Jurkat, Clone E6-1 (cell line): ENCODE measurements around the gene FGF1. TPM values are rescaled to one million over a fixed set of nuclear protein-coding genes. Genes with fewer than 3 reads are reported as not detected.
A peak's percentile ranks its signal among the peaks of the same experiment; 100 is the strongest.

ENCODE experiments used
- DNase-seq: peaks from one replicate; pipeline ENCODE4 v3.0.0-alpha.2; 2011; ENCODE audit warnings: low read depth, low spot score
- H3K4me3 ChIP-seq: 2 replicates; pipeline ENCODE4 v1.5.1; 2011; ENCODE audit warnings: mild to moderate bottlenecking, low read length, control low read depth, moderate library complexity
- polyA plus RNA-seq: library from polyadenylated mRNA; unstranded; fragments of >200 nt; gene quantifications from one replicate; pipeline ENCODE4 v1.2.1, GENCODE V29; 2012; ENCODE audit warnings: missing spikeins; ENCODE audit not compliant: insufficient read length, insufficient read depth

Gene FGF1
- polyA plus RNA-seq, result not detected

DNA sequence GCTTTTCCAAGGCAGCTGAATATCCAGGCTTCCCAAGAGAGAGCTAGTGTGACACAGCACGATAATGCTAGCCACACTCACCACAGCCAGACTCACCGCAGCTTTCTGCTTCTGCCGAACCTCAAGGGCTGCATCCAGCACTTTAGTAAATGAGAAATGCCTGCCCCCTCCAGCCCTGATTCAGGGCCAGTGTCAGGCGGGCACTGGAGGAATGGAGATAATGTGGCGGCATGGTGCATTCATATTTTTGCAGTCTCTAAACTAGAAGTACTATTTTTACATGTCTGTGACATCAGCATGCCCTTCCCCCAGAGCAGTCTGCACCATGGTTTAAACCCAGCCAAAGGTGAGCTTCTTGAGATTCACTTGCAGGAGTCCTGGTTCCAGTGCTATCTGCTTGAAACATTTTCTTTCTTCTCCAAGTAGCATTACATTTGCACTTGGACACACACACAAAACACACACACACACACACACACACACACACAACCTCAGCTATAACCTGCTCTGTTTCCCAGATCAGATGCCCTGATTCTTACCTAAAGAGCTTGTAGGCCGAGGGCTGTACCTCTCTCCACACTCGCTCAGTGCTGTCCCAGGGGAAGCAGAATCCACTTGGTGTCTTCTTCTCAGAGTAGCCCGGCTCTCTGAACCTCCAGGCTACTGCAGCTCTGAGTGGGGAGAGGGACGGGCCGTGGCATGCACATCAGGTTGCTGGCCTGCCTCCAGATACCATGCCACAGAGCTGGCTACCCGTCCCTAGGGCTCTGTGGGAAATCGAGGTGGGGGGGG lies at the start of gene FGF1:
Gene FGF1, minus strand, starts transcription at position 673 of the 792 bp plus-strand sequence. CDS start 71,963 bp downstream, outside the sequence.
- DNase-seq, result no peak
- H3K4me3 ChIP-seq, result no peak within 1 kb of the TSS

DNA sequence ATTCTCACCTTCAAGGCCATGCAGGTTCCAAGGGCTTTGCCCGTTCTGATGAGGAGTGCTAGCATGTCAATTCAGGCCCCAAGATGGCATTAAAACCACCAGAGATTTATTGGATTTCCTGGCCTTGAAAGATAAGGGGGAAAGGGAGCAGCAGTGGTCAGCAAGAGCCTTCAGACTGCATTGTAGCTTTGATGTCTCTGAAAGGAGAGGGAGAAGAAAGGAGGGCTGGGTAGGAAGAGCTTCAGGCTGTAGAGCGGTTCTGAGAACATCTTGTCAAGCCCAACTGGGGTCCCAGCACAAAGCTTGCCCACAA lies 41.8 kb upstream of the FGF1 start:
- H3K4me3 ChIP-seq, result no peak overlapping the region
- no peak for DNase-seq

DNA sequence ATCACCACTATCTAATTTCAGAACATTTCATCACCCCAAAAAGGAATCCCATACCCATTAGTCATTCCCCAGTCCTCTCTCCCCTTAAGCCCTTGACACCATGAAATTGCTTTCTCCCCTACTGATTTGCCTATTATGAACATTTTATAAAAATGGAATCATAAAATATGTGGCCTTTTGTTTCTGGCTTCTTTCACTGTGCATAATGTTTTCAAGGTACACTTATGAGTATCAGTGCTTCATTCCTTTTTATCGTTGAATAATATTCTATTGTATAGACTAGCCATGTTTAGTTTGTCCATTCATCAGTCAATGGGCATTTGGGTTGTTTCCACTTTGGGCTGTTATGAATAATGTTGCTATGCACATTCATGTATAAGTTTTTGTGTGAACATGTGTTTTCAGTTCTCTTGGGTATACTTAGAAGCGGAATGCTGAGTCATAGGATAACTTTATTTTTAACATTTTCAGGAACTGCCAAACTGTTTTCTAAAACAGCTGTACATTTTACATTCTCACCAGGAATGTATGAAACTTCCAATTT lies 40.4 kb upstream of the FGF1 start:
- no peak for DNase-seq

DNA sequence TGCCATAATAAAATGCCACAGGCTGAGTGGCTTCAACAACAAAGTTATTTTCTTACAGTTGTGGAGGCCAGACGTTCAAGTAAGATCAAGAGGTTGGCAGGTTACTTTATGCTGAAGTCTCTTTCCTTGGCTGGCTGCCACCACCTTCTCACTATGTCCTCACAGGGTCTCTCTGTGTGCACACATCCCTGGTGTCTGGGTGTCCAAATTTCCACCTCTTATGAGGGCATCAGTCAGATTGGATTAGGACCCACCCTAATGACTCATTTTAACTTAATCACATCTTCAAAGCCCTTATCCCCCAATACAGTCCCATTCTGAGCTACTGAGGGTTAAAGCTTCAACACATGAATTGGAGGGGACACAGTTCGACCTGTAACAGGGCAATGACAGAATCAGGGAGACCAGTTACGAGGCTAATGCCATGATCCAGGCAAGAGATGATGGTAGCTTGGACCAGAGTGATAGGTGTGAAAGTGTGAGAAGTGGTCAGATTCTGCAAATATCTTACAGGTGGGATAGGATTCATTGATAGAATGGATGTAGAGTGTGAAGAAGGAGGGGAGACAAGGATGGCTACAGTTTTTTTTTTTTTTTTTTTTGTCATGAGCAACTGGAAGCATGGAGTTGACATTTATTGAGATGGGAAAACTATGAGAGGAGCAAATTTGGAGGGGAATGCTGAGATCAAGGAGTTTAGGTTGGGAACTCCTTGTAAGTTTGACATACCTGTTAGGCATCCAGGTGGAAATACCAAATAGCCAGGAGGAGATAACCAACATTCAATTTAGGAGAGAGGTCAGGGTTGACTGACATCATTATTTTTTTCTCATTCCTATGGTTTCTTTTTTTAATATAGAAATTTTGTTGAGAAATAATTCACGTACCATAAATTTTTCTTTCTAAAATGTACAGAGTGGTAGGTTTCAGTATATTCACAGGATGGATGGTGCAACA lies 39.6 kb upstream of the FGF1 start:
- DNase-seq, result no peak
- no peak overlapping the region for H3K4me3 ChIP-seq

More for the DNA sequence above, 40.4 kb upstream of the FGF1 start:
- H3K4me3 ChIP-seq, result no peak overlapping the region

DNA sequence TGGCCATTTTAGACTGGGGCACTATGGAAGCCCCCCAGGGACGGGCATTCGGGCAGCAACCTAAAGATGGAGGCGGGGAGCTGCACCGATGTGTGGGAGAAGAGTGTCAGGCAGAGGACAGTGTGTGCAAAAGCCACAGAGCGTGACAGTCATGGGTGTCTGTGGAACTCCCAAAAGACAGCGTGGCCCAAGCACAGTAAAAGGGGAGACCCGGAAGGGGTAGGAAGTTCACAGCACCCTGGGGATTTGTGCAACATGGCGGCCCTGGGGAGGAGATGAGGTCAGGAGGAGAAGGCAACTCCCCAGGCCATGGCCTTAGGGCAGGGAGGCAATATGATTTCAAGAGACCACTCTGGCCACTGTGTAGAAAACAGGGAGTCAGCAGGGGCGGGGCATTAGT lies 38.9 kb upstream of the FGF1 start:
- no peak overlapping the region for H3K4me3 ChIP-seq
- DNase-seq, result no peak

DNA sequence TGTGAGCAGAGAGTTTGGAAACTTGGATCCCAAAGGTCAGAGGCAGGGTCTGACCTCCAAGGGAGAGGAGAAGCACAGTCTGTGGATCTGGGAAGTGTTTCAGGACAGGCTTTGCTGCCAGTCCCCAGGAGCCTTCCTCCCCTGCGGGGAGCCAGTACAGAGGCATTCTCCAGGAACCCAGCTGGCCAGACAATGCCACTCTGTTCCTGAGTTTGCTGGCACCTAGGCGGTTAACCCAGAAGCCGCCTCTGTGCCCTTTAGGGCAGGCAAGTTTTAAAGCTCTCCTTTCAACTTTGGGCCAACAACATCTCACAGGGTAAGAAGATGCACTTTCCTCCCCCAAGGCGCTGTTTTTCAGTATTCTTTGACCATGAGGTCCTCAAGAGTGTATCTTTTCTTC lies 37.0 kb upstream of the FGF1 start:
- no peak for DNase-seq
- H3K4me3 ChIP-seq, result no peak overlapping the region

DNA sequence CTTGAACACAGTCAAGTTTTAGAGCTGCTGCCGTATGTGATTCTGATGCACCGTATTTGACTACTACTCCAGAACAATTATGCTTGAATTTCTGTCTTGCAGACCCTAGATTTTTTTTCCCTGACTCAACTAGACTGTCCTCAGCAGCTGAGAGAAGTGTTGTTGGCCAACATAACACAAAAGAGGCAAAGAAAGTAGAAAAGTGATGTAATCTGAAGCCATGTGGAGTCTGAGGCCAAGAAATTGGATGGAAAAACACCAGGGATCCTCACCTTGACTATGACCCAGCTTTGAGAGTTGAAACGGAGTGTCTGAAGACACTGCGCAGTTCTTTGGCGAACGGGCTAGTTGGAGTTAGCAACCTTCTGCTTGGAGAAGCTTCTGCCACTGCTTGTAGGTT lies 36.3 kb upstream of the FGF1 start:
- DNase-seq, result no peak
- H3K4me3 ChIP-seq, result no peak overlapping the region

DNA sequence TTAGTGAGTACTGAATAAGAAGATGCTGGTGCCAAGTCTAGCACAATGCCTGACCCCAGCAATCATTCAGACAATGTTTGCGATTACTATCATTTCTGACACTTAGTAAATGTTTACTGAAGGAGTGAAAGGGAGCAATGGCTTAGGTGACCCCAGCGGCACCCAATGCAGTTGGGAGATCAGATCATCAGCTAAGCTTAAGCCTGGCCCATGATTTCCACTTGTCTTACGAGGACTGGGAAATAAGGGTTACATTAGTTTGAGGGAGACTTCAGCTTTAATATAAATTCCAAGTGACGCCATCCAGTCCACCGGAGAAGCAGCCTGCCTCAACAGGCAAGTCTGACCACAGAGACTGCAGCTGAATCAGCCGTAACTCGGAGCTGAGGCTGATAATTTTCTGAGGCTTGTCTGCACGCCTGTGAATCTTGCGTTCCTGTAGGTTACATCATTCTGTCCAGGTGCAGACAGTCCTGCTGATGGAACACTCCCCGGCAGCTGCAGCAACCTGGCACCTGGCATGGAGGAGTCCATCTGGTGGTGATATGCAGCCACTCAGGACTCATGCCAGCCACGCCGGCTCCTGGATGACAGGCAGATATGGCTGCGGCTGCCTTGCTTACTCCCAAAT lies 34.9 kb upstream of the FGF1 start:
- no peak for DNase-seq
- H3K4me3 ChIP-seq, result no peak overlapping the region

DNA sequence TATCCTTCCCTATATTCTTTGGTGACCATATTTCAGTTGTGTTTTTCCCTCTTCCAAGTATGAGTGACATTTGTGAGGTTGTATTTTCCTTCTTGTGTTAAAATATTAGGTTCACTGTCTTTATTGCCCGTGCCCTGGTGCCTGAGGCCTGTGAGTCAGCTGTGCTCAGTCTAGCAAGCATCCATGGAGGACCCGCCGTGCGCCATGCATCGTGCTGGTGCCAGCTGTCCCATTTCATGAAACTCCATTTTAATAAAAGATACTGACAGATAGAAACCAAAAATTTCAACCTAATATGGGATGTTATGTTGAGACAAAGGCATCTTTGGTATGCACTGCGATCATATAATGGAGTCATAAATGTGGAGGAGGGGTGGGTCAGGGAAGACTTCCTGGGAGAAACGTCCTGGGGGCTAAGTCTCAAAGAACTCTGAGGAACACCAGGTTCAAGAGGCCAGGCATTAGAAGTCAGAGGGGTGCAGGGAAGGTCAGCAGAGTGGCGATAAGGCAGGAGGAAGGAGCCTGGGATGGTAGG lies 34.0 kb upstream of the FGF1 start:
- DNase-seq, result no peak
- H3K4me3 ChIP-seq, result no peak overlapping the region

DNA sequence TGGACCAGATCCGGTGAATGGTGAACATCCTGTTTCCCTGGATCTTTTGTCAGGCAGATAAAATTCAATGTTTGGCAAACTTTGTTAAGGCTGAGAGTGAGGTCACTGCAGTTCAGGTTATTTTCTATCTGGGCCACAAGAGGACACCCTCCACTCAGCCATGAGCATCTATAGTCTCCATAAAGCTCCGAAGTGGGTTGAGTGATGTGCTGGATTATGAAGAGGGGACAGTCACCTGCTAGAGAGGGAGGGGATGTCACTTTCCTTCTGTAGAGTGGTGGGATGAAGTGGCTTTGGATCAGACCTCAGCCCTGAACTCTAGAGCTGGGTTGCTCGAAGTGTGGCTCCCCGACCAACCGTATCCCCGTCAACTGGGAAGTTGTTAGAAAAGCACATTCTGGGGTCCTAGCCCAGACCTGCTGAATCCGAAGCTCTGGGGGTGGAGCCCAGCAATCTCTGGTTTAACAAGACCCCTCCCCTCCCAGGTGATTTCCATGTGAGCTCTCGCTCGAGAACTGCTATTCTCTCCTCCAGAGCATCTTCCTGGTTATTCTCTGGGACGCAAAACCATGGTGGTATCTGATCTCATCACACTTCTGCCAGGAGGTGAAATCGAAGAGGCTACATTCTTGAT lies 31.8 kb upstream of the FGF1 start:
- peak; percentile 37 for DNase-seq
- no peak overlapping the region for H3K4me3 ChIP-seq

DNA sequence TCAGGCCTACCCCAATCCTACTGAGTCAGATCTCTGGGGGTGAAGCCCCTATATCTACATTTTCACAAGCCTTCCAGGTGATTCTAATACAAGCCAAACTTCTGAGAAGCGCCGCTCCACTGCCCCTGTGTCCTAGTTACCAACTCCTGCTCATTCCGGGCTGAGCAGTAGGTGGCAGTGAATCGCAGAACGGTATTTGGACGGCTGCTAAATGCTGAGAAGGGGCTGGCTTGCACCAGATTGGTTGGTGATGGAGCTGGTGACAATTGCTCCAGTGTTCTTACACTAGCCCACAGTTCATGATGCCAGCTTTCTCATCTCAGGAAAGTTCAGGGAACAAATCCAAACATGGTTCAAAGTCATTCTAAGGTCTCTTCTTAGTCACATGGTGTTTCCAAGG lies 31.1 kb upstream of the FGF1 start:
- DNase-seq, result peak; percentile 48
- no peak overlapping the region for H3K4me3 ChIP-seq

DNA sequence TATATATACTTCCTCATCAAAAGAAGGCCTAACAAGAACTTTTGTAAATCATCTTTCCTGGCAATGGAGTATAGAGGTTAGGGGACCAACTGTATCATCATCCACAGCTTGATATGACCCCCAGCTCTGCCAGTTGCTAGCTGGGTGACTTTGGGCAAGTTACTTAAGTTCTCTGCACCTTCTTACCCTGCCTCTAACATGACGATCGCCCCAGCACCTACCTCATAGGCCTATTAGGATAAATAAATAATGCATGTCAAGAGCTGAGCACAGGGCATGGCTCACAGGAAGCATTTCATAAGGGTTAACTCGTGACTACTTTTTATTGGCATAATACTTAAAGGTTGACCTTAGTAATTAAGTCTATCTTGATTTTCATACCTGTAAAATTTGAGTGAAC lies 29.4 kb upstream of the FGF1 start:
- H3K4me3 ChIP-seq, result no peak overlapping the region
- no peak for DNase-seq

DNA sequence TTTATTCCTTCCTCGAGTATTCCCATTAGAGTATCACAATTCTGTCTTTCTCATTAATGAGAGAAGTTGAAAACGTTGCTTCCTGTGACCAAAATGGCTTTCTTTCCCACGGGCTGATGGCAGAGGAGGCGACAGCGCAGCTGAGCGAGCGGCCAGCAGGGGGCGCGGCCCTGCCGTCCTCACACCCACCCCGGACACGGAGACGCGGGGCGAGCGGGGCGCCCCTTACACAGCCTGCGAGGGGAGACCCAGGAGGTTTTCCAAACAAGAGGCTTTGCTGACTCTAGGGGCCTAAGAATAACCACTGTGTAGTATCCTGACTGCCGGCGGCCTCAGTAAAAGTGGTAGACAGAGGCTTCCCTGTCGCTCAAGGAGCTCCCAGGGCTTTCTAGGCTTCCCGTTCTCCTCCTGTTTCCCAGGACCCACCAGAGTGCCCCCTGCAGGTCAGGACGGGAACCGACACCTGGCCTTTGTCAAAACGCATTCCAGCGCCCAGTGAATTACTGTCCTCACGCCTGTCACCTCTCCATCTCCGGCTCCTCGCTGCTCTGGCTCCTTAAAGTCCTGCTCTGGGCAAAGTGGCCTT lies 27.3 kb upstream of the FGF1 start:
- DNase-seq, result peak; percentile 80

DNA sequence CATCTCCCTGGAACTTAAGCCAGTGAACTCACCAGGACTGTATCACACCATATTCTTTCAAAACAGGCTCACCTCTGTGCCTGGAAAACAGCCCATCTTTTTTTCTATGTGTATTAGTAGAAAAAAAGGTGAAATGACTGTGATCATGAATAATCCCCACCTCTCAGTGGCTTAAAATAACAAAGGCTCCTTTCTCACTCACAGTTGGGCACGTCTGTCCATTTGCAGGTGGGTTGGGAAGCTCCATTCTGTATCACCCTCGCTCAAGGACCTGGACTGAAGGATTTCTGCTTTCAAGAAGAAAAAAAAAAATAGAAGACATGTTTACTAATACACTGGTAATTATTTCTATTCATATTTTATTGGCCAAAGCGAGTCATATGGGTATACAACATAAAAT lies 17.3 kb upstream of the FGF1 start:
- DNase-seq, result no peak
- no peak overlapping the region for H3K4me3 ChIP-seq

More for the DNA sequence above, 27.3 kb upstream of the FGF1 start:
- H3K4me3 ChIP-seq, result peak overlapping the region; percentile 62

DNA sequence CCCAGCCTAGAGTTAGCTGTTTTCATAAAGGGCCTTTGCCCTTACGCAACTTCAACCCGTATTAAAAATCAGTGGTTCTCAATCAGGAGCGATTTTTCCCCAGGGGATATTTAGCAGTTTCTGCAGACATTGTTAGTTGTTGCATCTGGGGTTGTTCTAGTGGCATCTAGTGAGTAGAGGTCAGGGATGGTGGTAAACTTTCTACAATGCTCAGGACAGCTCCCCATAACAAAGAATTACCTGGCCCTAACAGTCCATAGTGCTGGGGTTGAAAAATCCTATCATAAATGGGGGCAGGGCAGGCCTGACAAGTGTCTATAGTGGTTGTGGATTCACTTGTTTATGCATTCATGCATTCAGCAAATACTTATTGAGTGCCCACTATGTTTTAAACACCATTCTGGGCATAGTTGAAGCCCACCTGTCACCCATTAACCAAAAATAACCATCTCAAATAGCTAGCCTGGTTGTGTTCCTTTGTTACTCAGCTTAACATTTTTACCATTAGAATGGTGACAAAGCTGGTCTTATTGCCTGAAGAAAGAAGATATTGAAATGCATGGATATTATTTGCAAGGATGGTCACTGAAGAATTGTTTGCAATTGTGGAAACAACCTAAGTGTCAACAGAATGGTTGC lies 15.9 kb upstream of the FGF1 start:
- DNase-seq, result no peak
- H3K4me3 ChIP-seq, result no peak overlapping the region

DNA sequence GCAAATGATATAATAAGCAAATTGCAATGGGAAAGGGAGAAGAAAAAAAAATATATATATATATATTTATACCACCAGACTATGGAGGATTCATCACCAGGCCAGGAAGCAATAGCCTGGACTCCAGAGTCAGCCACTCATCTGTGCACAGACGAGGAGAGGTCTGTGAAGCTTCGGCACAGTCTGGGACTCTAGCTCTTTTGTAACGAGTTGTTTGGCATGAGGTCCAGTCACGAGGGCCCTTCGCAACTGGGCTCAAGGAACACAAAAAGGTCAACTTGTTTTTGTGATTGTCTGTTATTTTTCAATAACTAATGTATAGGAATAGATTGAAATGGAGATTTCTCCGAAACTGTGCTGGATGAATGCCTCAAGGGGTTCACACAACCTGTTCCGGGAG lies 14.7 kb upstream of the FGF1 start:
- DNase-seq, result no peak
- H3K4me3 ChIP-seq, result no peak overlapping the region

DNA sequence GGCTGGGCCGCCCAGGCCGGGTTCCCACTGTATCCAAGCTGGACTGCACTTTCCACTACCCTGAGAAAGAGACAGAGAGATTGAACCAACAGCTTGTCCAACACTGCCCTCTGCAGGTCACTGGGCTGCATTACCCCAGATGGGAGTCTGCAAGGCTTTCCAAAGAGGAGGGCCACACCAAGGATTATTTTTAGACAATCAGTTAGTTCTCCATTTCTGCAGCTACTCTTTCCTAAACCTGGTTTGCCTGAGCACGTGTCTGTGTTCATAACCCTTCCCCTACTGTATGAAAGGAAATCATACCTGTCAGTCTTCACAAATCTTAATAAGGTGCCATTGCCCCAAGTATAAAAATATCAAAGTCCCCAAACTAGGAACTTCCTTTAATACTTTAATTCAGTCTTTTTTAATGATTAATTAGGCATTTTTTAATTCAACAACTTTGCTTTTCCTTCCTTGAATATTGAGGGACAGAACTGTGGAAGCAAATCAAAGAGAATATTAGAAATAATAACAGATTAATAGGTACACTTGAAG lies 13.4 kb upstream of the FGF1 start:
- DNase-seq, result peak; percentile 68
- H3K4me3 ChIP-seq, result no peak overlapping the region
